Adrenal gland (tissue), 5 donors: ENCODE data around the gene LARGE1.
A peak's percentile ranks its signal among the peaks of the same experiment; 100 is the strongest.

Experiments used
- CTCF ChIP-seq, 6 experiments: fragments of 450-650 bp in 4 of 6; fragments of 200-600 bp in 2 of 6; sonication (generic) in 1 of 6; IDR thresholded peaks; 1 replicate in 5 of 6; 2 replicates in 1 of 6; pipeline versions ENCODE4 v1.5.1 to v1.8.0; 2016 to 2021; ENCODE audit warnings: antibody characterized with exemption in 6 of 6, mild to moderate bottlenecking in 2 of 6, moderate library complexity in 1 of 6
- POLR2A ChIP-seq, 2 donors: fragments of 450-650 bp; IDR thresholded peaks; one replicate each; pipeline ENCODE4 v1.6.1; 2017; ENCODE audit warnings: antibody characterized with exemption in 2 of 2, mild to moderate bottlenecking in 2 of 2, moderate library complexity in 1 of 2
- donor health status: DM: no; HTN: no; CAD: no.

GRCh38 chr22:33921525-33922348, 1.5 kb upstream of the LARGE1 start:
- TF ChIP-seq CTCF (IDR thresholded peaks at IDR 0.05) (no peak), POLR2A (IDR thresholded peaks at IDR 0.05) (peak; percentile 18 to 45)
